Trophoblast cell (in vitro differentiated cells and primary cell): Measurements from ENCODE around the gene IRF9.

ENCODE experiments used
- DNase-seq, 2 donors: peaks; one replicate each; pipeline ENCODE4 v3.0.0-alpha.2; 2016
- H2AFZ ChIP-seq: 2 replicates; pipeline ENCODE4 v1.6.1; 2013; ENCODE audit warnings: low read length, moderate library complexity, mild to moderate bottlenecking; ENCODE audit not compliant: insufficient read depth, poor library complexity
- H2AK5ac ChIP-seq: 2 replicates; pipeline ENCODE4 v1.6.1; 2013; ENCODE audit warnings: mild to moderate bottlenecking, low read length
- H2BK120ac ChIP-seq: 2 replicates; pipeline ENCODE4 v1.6.1; 2013; ENCODE audit warnings: low read length, mild to moderate bottlenecking, moderate library complexity; ENCODE audit not compliant: insufficient read depth, poor library complexity
- H2BK12ac ChIP-seq: 2 replicates; pipeline ENCODE4 v1.6.1; 2013; ENCODE audit warnings: mild to moderate bottlenecking, low read length, moderate library complexity
- H2BK5ac ChIP-seq: 2 replicates; pipeline ENCODE4 v1.6.1; 2013; ENCODE audit warnings: low read length, low read depth, moderate library complexity, mild to moderate bottlenecking; ENCODE audit not compliant: poor library complexity
- H3K14ac ChIP-seq: 2 replicates; pipeline ENCODE4 v1.6.1; 2013; ENCODE audit warnings: mild to moderate bottlenecking, low read length
- H3K18ac ChIP-seq: 2 replicates; pipeline ENCODE4 v1.6.1; 2013; ENCODE audit warnings: mild to moderate bottlenecking, low read length
- H3K23ac ChIP-seq: 2 replicates; pipeline ENCODE4 v1.6.1; 2013; ENCODE audit warnings: low read length
- H3K27ac ChIP-seq: 2 replicates; pipeline ENCODE4 v1.5.1; 2013; ENCODE audit warnings: low read depth, mild to moderate bottlenecking, inconsistent platforms, low read length, moderate library complexity
- H3K27me3 ChIP-seq: 2 replicates; pipeline ENCODE4 v1.6.1; 2013; ENCODE audit warnings: inconsistent platforms, mild to moderate bottlenecking, low read length, moderate library complexity; ENCODE audit not compliant: insufficient read depth
- H3K36me3 ChIP-seq, 2 experiments: 1 replicate in 1 of 2; 2 replicates in 1 of 2; pipeline ENCODE4 v1.6.1; 2013; ENCODE audit warnings: low read length in 2 of 2, mild to moderate bottlenecking in 2 of 2, moderate library complexity in 1 of 2; ENCODE audit not compliant: insufficient read depth in 2 of 2, control insufficient read depth in 1 of 2
- H3K4ac ChIP-seq: 2 replicates; pipeline ENCODE4 v1.6.1; 2013; ENCODE audit warnings: low read depth, mild to moderate bottlenecking, low read length, moderate library complexity
- H3K4me1 ChIP-seq, 2 experiments: 1 replicate in 1 of 2; 2 replicates in 1 of 2; pipeline ENCODE4 v1.6.1; 2013; ENCODE audit warnings: low read length in 2 of 2, mild to moderate bottlenecking in 2 of 2, moderate library complexity in 1 of 2; ENCODE audit not compliant: insufficient read depth in 2 of 2, control insufficient read depth in 1 of 2
- H3K4me2 ChIP-seq: 2 replicates; pipeline ENCODE4 v1.6.1; 2013; ENCODE audit warnings: inconsistent platforms, mild to moderate bottlenecking, low read length, moderate library complexity
- H3K4me3 ChIP-seq: 2 replicates; pipeline ENCODE4 v1.5.1; 2013; ENCODE audit warnings: mild to moderate bottlenecking, low read depth, low read length, inconsistent platforms
- H3K79me1 ChIP-seq: one replicate; pipeline ENCODE4 v1.6.1; 2013; ENCODE audit warnings: low read length
- H3K79me2 ChIP-seq: 2 replicates; pipeline ENCODE4 v1.6.1; 2013; ENCODE audit warnings: low read length, mild to moderate bottlenecking; ENCODE audit not compliant: control insufficient read depth, insufficient read depth, poor library complexity
- H3K9ac ChIP-seq: 2 replicates; pipeline ENCODE4 v1.6.1; 2013; ENCODE audit warnings: mild to moderate bottlenecking, low read length
- H3K9me3 ChIP-seq: 2 replicates; pipeline ENCODE4 v1.6.1; 2013; ENCODE audit warnings: low read depth, mild to moderate bottlenecking, control low read depth, inconsistent platforms, low read length; ENCODE audit not compliant: insufficient read depth
- H4K12ac ChIP-seq: 2 replicates; pipeline ENCODE4 v1.6.1; 2013; ENCODE audit warnings: low read depth, mild to moderate bottlenecking, low read length, moderate library complexity
- H4K8ac ChIP-seq: 2 replicates; pipeline ENCODE4 v1.6.1; 2013; ENCODE audit warnings: low read depth, mild to moderate bottlenecking, low read length, moderate library complexity
- H4K91ac ChIP-seq: one replicate; pipeline ENCODE4 v1.6.1; 2013; ENCODE audit warnings: low read depth, mild to moderate bottlenecking, low read length, moderate library complexity
- WGBS: extraction: QIAGEN DNeasy Blood & Tissue Kit; methylation state at CpG from one replicate; pipeline ENCODE4 v1.1.7; 2013; ENCODE audit warnings: missing lambda C conversion rate; ENCODE audit not compliant: insufficient read length, insufficient coverage; ENCODE audit errors: extremely low coverage; 5-methylcytosine and 5-hydroxymethylcytosine counted together

IRF9 gene

DNA sequence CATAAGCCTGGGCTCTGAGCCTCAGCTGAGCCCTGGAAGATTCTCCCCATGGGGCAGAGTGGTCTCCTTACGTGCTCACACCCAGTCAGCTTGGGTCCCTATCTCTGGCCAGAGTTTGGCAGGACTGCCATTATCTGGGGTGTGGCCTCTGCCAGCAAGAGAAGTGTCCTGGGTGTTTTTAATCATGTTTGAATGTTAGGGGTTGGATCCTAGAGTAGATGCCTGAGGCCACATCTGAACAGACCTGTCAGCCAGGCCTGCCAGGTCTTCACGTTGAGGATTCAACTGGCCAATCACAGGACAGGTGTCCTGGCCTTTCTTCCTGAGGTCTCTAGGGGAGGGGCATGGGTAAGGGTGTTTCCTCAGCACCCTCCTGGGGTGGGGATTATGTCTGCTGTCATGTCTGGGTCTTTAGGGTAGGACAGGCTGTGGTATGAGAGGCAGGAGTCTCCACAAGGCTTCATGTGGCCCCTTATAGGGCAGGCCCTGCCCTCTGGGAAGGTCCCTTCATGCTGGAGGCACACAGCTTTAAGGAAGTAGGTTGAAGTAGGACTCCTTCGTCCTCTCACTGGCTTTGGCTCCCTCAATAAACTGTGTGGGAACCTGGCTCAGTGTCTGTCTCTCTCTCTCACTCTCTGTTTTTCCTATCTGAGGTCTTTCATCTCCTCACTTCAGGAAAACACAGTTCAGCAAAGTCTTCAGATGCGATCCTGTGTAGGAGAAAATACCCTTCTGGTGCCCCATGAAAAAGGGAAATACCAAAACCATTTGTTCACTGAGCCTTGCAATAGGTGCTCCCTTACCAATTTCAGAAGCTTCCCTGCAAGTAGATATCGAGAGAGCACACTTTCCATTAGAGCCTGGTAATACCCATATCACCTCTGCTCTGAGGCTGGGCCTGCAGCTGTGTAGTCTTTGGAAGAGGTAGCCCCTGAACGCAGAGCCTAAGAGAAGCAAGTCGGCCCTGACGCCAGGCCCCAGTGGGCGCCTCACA is 37.3 kb upstream of the IRF9 start:
- Histone ChIP-seq H3K4me1 (no peaks in the 10 kb centered on the region), H3K9ac (no peak overlapping the region), H4K12ac (no peak overlapping the region), H3K4me3 (no peak overlapping the region), H3K4ac (no peak overlapping the region), H3K4me2 (no peak overlapping the region), H3K79me2 (no peaks in the 10 kb centered on the region), H3K79me1 (no peaks in the 10 kb centered on the region), H4K8ac (no peak overlapping the region), H3K27ac (no peak overlapping the region), H3K36me3 (peaks cover 29 to 43% of the 10 kb centered on the region in 2 experiments), H3K23ac (no peak overlapping the region), H2AK5ac (no peak overlapping the region), H3K27me3 (no peaks in the 10 kb centered on the region), H3K14ac (no peak overlapping the region), H3K9me3 (peaks cover 2% of the 10 kb centered on the region), H3K18ac (no peak overlapping the region), H2BK12ac (no peak overlapping the region), H2BK120ac (no peak overlapping the region), H2AFZ (no peak overlapping the region), H4K91ac (no peak overlapping the region), H2BK5ac (no peak overlapping the region)
- DNase-seq = no peak
- no CpG with 5 or more reads among the region's 9 CpGs for WGBS

DNA sequence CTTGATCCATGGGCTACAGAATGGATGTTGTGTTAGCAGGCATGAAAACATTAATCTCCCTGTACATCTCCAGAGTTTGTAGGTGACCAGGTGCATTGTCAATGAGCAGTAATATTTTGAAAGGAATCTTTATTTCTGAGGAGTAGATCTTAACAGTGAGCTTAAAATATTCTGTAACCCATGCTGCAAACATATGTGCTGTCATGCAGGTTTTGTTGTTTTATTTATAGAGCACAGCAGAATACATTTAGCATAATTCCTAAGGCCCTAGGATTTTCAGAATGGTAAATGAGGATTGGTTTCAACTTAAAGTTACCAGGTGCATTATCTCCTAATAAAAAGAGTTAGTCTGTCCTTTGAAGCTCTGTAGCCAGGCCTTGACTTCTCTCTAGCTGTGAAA is 34.1 kb upstream of the IRF9 start:
- Histone ChIP-seq H4K8ac (no peak overlapping the region), H3K27ac (no peak overlapping the region), H3K23ac (no peak overlapping the region), H3K9me3 (no peaks in the 10 kb centered on the region), H3K4me2 (no peak overlapping the region), H3K4me1 (no peaks in the 10 kb centered on the region), H2AK5ac (no peak overlapping the region), H4K12ac (no peak overlapping the region), H3K18ac (no peak overlapping the region), H2BK5ac (no peak overlapping the region), H3K27me3 (no peaks in the 10 kb centered on the region), H3K79me1 (no peaks in the 10 kb centered on the region), H3K79me2 (no peaks in the 10 kb centered on the region), H4K91ac (no peak overlapping the region), H3K14ac (no peak overlapping the region), H3K36me3 (peaks cover 7 to 17% of the 10 kb centered on the region in 2 experiments), H3K4me3 (no peak overlapping the region), H2BK120ac (no peak overlapping the region), H3K9ac (no peak overlapping the region), H2BK12ac (no peak overlapping the region), H2AFZ (no peak overlapping the region), H3K4ac (no peak overlapping the region)
- DNase-seq = no peak

DNA sequence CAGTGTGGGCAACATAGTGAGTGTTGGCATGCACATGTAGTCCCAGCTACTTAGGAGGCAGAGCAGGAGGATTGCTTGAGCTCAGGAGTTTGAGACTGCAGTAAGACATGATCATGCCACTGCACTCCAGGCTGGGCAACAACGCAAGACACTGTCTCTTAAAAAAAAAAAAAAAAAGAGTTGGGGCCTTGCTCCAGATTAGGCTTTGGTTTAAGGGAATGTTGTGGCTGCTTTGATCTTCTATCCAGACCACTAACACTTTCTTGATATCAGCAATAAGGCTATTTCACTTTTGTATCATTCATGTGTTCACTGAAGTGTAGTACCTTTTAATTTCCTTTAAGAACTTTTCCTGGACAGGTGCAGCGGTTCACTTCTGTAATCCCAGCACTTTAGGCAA is 33.4 kb upstream of the IRF9 start:
- no peak overlapping the region for H3K14ac ChIP-seq
- no CpG with 5 or more reads among the region's 2 CpGs for WGBS
- H3K9ac ChIP-seq = no peak overlapping the region
- H3K27ac ChIP-seq = no peak overlapping the region
- H3K23ac ChIP-seq = no peak overlapping the region
- peaks cover 7 to 11% of the 10 kb centered on the region in 2 experiments for H3K36me3 ChIP-seq
- no peak overlapping the region for H2AK5ac ChIP-seq
- H2BK5ac ChIP-seq = no peak overlapping the region
- no peak overlapping the region for H4K12ac ChIP-seq
- H3K4me1 ChIP-seq = no peaks in the 10 kb centered on the region
- H2BK120ac ChIP-seq = no peak overlapping the region
- no peaks in the 10 kb centered on the region for H3K79me1 ChIP-seq
- no peak overlapping the region for H3K18ac ChIP-seq
- no peak overlapping the region for H2BK12ac ChIP-seq
- no peak overlapping the region for H4K91ac ChIP-seq
- no peak overlapping the region for H4K8ac ChIP-seq
- H2AFZ ChIP-seq = no peak overlapping the region
- H3K27me3 ChIP-seq = no peaks in the 10 kb centered on the region
- no peak overlapping the region for H3K4ac ChIP-seq
- DNase-seq = no peak
- no peaks in the 10 kb centered on the region for H3K79me2 ChIP-seq
- H3K4me3 ChIP-seq = no peak overlapping the region
- H3K9me3 ChIP-seq = no peaks in the 10 kb centered on the region
- H3K4me2 ChIP-seq = no peak overlapping the region

DNA sequence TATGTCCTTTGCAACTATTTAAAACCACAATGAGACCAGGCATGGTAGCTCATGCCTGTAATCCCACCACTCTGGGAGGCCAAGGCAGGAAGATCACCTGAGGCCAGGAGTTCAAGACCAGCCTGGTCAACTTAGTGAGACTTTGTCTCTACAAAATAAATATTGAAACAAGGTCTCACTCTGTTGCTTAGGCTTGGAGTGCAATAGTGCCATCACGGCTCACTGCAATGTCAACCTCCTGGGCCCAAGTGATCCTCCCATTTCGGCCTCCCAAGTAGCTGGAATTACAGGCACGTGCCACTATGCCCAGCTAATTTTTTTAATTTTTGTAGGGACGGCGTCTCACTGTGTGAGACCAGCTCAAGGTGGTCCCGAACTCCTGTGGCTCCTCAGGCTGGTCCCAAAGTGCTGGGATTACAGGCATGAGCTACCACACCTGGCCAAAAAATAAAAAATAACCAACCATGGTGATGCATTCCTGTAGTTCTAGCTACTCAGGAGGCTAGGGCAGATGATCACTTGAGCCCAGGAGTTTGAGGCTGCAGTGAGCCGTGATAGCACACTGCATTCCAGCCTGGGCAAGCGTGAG is 31.6 kb upstream of the IRF9 start:
- Histone ChIP-seq H3K79me1 (no peaks in the 10 kb centered on the region), H3K4me2 (no peak overlapping the region), H4K8ac (no peak overlapping the region), H2BK120ac (no peak overlapping the region), H3K27me3 (no peaks in the 10 kb centered on the region), H2AK5ac (no peak overlapping the region), H3K4me1 (no peaks in the 10 kb centered on the region), H3K4me3 (no peak overlapping the region), H3K79me2 (no peaks in the 10 kb centered on the region), H4K91ac (no peak overlapping the region), H2AFZ (no peak overlapping the region), H3K36me3 (no peaks in the 10 kb centered on the region), H4K12ac (no peak overlapping the region), H3K9ac (no peak overlapping the region), H2BK12ac (no peak overlapping the region), H2BK5ac (no peak overlapping the region), H3K4ac (no peak overlapping the region), H3K18ac (no peak overlapping the region), H3K27ac (no peak overlapping the region), H3K14ac (no peak overlapping the region), H3K23ac (no peak overlapping the region), H3K9me3 (no peaks in the 10 kb centered on the region)
- WGBS = no CpG with 5 or more reads among the region's 8 CpGs
- DNase-seq = no peak
